ENCODE data around the gene DHRS4L2.

DNA sequence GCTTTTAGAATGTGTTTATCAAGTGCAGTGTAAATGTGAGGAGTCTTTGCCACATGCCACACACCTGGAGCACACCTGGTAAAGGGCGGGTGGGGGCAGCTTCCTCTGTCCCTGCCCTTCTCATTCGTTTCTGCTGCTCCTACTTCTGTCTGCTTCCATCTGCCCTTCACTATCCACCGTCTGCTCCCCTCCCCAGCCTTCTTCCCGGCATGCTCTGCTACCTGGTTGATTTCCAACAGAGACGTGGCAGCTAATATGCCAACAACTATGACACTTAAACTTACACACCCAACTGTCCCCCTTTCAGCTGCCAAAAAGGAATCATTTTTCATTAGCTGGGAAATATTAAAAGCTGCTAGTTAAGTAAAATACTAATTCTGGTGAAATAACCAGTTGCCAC lies 54.0 kb downstream of the DHRS4L2 start:
- TF ChIP-seq, protein P1, sequence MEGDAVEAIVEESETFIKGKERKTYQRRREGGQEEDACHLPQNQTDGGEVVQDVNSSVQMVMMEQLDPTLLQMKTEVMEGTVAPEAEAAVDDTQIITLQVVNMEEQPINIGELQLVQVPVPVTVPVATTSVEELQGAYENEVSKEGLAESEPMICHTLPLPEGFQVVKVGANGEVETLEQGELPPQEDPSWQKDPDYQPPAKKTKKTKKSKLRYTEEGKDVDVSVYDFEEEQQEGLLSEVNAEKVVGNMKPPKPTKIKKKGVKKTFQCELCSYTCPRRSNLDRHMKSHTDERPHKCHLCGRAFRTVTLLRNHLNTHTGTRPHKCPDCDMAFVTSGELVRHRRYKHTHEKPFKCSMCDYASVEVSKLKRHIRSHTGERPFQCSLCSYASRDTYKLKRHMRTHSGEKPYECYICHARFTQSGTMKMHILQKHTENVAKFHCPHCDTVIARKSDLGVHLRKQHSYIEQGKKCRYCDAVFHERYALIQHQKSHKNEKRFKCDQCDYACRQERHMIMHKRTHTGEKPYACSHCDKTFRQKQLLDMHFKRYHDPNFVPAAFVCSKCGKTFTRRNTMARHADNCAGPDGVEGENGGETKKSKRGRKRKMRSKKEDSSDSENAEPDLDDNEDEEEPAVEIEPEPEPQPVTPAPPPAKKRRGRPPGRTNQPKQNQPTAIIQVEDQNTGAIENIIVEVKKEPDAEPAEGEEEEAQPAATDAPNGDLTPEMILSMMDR (IDR thresholded peaks at IDR 0.05): no peak
- no peak for TF ChIP-seq POLR2A (IDR thresholded peaks at IDR 0.05)
